HG02938 (cell line): Measurements from ENCODE around the gene TANK.

Source experiments
- ATAC-seq: cut with Tn5 transposase; IDR thresholded peaks from one replicate; pipeline ENCODE4 v1.9.1; 2021; ENCODE audit warnings: mild to moderate bottlenecking, moderate library complexity; ENCODE audit not compliant: unreplicated experiment

TANK gene

DNA sequence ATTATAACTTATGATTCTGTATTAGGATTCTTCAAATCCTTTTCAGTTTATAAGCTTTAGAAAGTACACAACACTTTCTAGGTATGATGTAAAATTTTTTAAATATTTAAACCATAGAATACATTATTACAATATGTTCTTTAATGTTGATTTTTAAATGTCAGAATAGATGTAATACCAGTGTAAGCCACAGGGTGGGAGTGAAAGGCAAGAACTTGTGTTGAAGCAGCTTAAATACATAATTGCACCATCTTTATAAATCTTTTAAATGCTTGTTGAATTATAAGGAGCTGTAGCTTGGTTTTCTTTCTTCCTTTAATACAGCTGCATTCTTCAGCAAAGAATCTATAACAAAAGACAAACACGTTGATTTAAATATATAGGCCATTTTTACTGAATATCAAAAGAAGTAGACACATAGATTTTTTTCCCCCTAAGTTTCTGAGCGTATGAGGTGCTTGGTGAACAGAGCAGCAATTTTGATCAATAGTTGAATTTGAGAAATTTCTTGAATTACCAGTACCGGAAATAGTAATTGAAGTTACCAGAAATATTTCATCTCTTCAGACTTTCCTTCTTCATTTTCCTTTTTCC lies 63.0 kb downstream of the TANK start:
- ATAC-seq, result no peak

GRCh38 chr2:161228511-161229240 lies 68.4 kb downstream of the TANK start:
- ATAC-seq, result no peak

DNA sequence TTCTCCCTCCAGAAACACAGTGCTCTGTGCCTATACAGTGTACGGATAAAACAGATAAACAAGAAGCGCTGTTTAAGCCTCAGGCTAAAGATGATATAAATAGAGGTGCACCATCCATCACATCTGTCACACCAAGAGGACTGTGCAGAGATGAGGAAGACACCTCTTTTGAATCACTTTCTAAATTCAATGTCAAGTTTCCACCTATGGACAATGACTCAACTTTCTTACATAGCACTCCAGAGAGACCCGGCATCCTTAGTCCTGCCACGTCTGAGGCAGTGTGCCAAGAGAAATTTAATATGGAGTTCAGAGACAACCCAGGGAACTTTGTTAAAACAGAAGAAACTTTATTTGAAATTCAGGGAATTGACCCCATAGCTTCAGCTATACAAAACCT lies 70.7 kb downstream of the TANK start:
- ATAC-seq, result no peak

GRCh38 chr2:161232571-161232970 lies 72.3 kb downstream of the TANK start:
- no peak for ATAC-seq

- ATAC-seq, result peak; percentile 63
These were observed 73.7 kb downstream of the TANK start for GRCh38 chr2:161233858-161234431.

DNA sequence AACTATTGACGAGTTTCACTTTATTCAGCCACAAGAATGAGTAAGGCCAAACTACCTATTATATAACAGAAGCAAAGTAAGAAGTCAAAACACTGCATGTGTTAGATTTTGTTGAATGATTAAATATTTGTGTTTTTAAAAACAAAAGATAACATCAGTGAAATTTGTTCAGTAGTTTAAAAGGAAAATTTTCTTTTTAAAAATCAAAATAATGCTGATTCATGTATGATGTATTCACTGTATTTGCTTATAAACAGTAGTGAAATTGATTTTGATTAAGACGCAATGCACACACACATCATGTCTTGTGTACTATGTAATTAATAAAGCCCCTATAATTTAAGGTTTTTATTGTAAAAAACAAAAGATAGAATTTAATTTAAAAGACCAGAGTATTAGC lies 74.4 kb downstream of the TANK start:
- ATAC-seq, result no peak

DNA sequence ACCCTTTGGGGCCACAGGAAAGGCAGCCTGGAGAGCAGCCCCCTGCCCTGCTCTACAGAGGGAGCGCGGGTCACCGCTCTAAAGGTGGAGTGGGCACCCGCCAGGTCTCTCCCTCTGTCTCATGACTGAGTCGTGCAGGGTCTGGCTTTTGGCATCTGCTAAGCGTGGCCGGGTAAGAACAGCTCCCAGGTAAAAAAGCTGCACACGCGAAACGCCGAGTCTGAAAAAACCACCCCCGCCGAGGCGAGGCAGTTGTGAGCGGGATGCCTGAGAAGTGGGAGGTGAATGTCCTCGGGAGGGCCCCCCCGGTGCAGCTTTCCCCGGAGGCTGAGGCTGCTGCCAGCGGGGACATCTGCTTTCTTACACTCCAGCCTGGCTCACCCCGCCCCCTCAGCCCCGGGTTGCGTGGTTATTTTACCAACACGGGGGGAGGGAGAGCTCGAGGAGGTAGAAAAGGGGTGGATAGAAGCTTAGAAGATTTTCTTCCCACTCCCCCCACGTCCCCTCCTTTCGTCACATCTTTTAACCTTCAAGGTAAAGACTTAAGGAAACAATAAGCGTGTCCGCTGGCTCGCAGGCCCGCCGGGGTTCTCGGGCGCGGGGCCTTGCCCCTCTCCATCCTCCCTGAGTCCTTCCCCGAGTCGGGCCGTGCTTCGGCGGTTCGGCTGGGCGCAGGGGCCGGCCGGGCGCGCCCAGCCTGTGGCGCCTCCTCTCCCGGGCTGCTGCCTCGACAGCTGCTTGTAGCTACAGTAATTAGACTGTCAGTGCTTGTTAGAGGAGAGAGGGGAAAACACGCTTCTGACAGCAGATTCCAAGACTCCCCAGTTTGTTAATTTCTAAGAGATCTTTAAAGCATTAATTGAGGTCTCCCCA lies 77.4 kb downstream of the TANK start:
- peak; percentile 42 for ATAC-seq

GRCh38 chr2:161238265-161238559 lies 78.0 kb downstream of the TANK start:
- ATAC-seq, result no peak

- ATAC-seq, result peak; percentile 28
These were observed 78.5 kb downstream of the TANK start for GRCh38 chr2:161238560-161239325.

DNA sequence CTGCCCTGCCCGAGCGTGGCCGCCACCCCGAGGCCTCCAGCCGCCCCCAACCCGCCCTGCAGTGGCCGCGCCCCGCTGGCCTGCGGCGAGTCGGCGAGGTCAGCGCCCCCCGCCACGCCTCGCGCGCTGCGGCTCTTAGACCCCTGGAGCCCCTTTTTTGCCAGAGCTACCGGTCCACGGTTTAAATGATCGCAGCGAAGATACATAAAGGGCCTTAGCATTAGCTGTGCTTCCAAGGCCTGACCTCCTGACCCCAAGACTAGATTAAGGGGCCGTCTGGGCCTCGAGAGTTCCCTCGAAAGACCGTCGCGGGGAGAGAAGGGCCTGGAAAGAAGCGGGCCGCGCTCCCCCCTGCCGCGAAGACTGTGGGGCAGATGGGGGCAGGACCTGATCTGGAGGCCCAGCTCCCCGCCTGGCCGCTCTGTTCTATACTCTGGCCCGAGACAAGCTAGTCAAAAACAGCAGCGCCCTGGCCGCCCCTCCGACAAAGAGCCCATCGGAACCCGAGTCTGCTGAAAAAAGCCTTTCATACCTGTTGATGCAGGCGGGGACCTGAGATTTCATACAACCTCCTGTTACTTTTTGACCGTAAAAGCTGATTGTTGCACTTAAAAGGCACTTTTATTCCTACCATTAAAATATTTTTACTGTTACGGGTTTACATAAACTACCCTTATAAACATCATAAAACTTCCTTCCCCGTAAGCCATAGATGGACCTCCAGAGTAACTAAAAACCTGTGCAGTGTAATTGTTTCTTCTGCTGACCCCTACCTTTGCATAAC lies 79.3 kb downstream of the TANK start:
- no peak for ATAC-seq

DNA sequence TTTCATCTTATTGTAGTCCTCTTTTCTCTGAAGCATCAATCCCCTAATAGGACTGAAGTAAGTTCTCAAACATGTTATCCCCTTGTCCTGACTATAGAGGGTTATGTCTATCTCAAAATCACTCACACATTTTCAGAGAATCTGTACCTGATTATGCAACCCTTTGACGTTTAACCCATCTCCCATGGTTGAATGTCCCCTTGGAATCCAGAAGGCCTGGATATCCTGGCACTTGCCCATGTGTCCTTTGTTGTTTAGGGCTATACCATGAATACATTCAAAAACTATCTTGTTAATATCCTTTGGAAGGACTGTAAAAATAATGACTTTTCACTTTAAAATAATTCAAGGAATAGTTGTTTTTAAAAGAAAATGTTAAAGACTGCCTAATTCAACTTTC lies 81.7 kb downstream of the TANK start:
- ATAC-seq, result no peak

- ATAC-seq, result peak; percentile 41
These were observed 83.1 kb downstream of the TANK start for GRCh38 chr2:161243312-161243711.

DNA sequence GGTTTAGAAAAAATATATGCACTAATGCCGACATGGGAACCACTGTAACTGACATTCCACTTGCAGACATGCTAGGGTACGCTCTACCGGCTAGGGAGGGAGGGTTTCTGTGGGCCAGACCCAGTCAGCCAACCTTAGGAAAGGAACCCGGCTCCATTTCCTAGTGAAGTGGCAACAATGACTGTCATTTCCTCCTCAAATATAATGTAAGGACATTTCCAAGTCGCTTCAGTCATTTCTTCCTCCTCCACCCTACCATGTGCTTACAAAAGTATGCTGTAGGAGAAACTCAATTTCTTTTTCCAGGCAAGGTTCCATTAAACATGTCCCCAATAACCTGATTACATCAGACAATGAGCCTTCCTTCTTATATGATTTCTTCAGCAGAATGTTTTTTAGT lies 83.7 kb downstream of the TANK start:
- no peak for ATAC-seq

GRCh38 chr2:161244387-161245260 lies 84.4 kb downstream of the TANK start:
- peak; percentile 91 for ATAC-seq

GRCh38 chr2:161245261-161245553 lies 85.0 kb downstream of the TANK start:
- ATAC-seq, result no peak

GRCh38 chr2:161245671-161246070 lies 85.4 kb downstream of the TANK start:
- no peak for ATAC-seq

DNA sequence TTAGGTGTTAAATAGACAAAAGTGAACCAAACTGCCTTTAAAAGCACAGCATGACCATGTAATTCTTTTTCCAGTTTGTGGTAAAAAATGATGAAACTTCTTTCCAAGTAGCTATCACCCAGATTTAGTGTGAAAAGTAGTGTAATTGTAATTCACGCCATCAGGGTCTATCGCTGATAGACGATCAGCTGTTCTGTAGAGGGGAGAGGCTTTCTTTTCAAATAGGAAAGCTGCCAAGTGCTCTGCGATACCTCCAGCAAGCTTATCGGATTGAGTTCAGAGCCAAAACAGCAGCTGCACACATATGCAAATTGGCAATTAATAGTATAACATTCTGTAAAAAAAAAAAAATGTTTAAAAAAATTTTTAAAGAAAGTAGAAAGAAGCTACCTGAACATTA lies 86.1 kb downstream of the TANK start:
- ATAC-seq, result no peak

GRCh38 chr2:161250864-161251436 lies 90.7 kb downstream of the TANK start:
- ATAC-seq, result peak; percentile 60
